NCI-H1048 (cell line): ENCODE data around the gene UBTD1.
"Not testable (repeated sequence)": the region's sequence is repeated elsewhere in the genome, so short reads cannot be mapped to it uniquely, and the experiment has no call there.

Experiments
- DNase-seq: peaks from one replicate; lab custom pipeline; 2025; lab: John Stamatoyannopoulos, UW

UBTD1 gene

GRCh38 chr10:97515271-97515978 is 16.7 kb downstream of the UBTD1 start:
- no peak for DNase-seq

GRCh38 chr10:97517096-97517750 is 18.5 kb downstream of the UBTD1 start:
- DNase-seq = no peak

GRCh38 chr10:97517778-97518300 is 19.1 kb downstream of the UBTD1 start:
- no peak for DNase-seq

- DNase-seq = no peak
Observed at GRCh38 chr10:97518301-97519043, 19.7 kb downstream of the UBTD1 start.

- no peak for DNase-seq
Observed at GRCh38 chr10:97519342-97519741, 20.6 kb downstream of the UBTD1 start.

- DNase-seq = no peak
Observed at GRCh38 chr10:97520520-97520919, 21.8 kb downstream of the UBTD1 start.

- DNase-seq = no peak
Observed at GRCh38 chr10:97520978-97521761, 22.4 kb downstream of the UBTD1 start.

- no peak for DNase-seq
Observed at GRCh38 chr10:97522071-97522470, 23.3 kb downstream of the UBTD1 start.

GRCh38 chr10:97522937-97523336 is 24.2 kb downstream of the UBTD1 start:
- no peak for DNase-seq

GRCh38 chr10:97525086-97525485 is 26.4 kb downstream of the UBTD1 start:
- no peak for DNase-seq

GRCh38 chr10:97525683-97526110 is 27.0 kb downstream of the UBTD1 start:
- no peak for DNase-seq

- not testable (repeated sequence) for DNase-seq
Observed at GRCh38 chr10:97528876-97529275, 30.2 kb downstream of the UBTD1 start.

GRCh38 chr10:97529685-97530465 is 31.2 kb downstream of the UBTD1 start:
- no peak for DNase-seq

- no peak for DNase-seq
Observed at GRCh38 chr10:97531401-97531986, 32.8 kb downstream of the UBTD1 start.

GRCh38 chr10:97532935-97533671 is 34.4 kb downstream of the UBTD1 start:
- DNase-seq = no peak

GRCh38 chr10:97533888-97534287 is 35.2 kb downstream of the UBTD1 start:
- no peak for DNase-seq

- DNase-seq = no peak
Observed at GRCh38 chr10:97534746-97535367, 36.1 kb downstream of the UBTD1 start.

GRCh38 chr10:97537186-97537869 is 38.6 kb downstream of the UBTD1 start:
- DNase-seq = no peak

- no peak for DNase-seq
Observed at GRCh38 chr10:97538411-97538810, 39.7 kb downstream of the UBTD1 start.
